ENCODE results near the gene ZSCAN5B. TPM values are rescaled to one million over a fixed set of nuclear protein-coding genes. Genes with fewer than 3 reads are reported as not detected.

The ZSCAN5B gene
- polyA plus RNA-seq, 1 experiment = not detected

GRCh38 chr19:56162258-56162657 is 35.3 kb downstream of the ZSCAN5B start:
- Histone ChIP-seq H3K27ac (ENCODE audit: low read depth, low read length) (no peak overlapping the region), H3K9me3 (ENCODE audit: control insufficient read depth, insufficient read depth, low read length) (peaks cover 6% of the 10 kb centered on the region; the same call in 1 of the 2 replicates), H3K27me3 (ENCODE audit: control insufficient read depth, insufficient read depth, low read length) (no peaks in the 10 kb centered on the region), H3K4me3 (ENCODE audit: low read depth, low read length) (no peak overlapping the region)
- DNase-seq (ENCODE audit: low read depth, low spot score) = no peak
- POLR2A ChIA-PET = interaction anchor here (0.5 kb wide), 1 partner anchor 1136 kb away, joined by 5 read pairs; no protein-coding TSS in a partner anchor
- CTCF ChIA-PET = interaction anchor here (1.0 kb wide), 1 partner anchor 10 kb away, joined by 5 read pairs; no protein-coding TSS in a partner anchor
- TF ChIP-seq CTCF (IDR thresholded peaks at IDR 0.05; ENCODE audit: low read depth, low read length) = no peak

GRCh38 chr19:56161534-56161933 is 36.0 kb downstream of the ZSCAN5B start:
- Histone ChIP-seq H3K9me3 (ENCODE audit: control insufficient read depth, insufficient read depth, low read length) (peaks cover 6% of the 10 kb centered on the region; the same call in 1 of the 2 replicates), H3K27ac (ENCODE audit: low read depth, low read length) (no peak overlapping the region), H3K27me3 (ENCODE audit: control insufficient read depth, insufficient read depth, low read length) (no peaks in the 10 kb centered on the region), H3K4me3 (ENCODE audit: low read depth, low read length) (no peak overlapping the region)
- POLR2A ChIA-PET = no interaction called here
- no peak for TF ChIP-seq CTCF (IDR thresholded peaks at IDR 0.05; ENCODE audit: low read depth, low read length)
- DNase-seq (ENCODE audit: low read depth, low spot score) = no peak
- CTCF ChIA-PET = interaction anchor here (1.0 kb wide), 1 partner anchor 10 kb away, joined by 5 read pairs; no protein-coding TSS in a partner anchor

- DNase-seq (ENCODE audit: low read depth, low spot score) = no peak
- ChIA-PET CTCF (interaction anchor here (1.3 kb wide), 1 partner anchor 12 kb away, joined by 4 read pairs; no protein-coding TSS in a partner anchor), POLR2A (no interaction called here)
- no peak overlapping the region for H3K4me3 ChIP-seq (ENCODE audit: low read depth, low read length)
- no peak for TF ChIP-seq CTCF (IDR thresholded peaks at IDR 0.05; ENCODE audit: low read depth, low read length)
- peaks cover 6% of the 10 kb centered on the region; the same call in 1 of the 2 replicates for H3K9me3 ChIP-seq (ENCODE audit: control insufficient read depth, insufficient read depth, low read length)
- H3K27ac ChIP-seq (ENCODE audit: low read depth, low read length) = no peak overlapping the region
- H3K27me3 ChIP-seq (ENCODE audit: control insufficient read depth, insufficient read depth, low read length) = no peaks in the 10 kb centered on the region
Observed at GRCh38 chr19:56159622-56160271, 37.8 kb downstream of the ZSCAN5B start.

GRCh38 chr19:56159009-56159559 is 38.5 kb downstream of the ZSCAN5B start:
- Histone ChIP-seq H3K4me3 (ENCODE audit: low read depth, low read length) (no peak overlapping the region), H3K27ac (ENCODE audit: low read depth, low read length) (no peak overlapping the region), H3K27me3 (ENCODE audit: control insufficient read depth, insufficient read depth, low read length) (no peaks in the 10 kb centered on the region), H3K9me3 (ENCODE audit: control insufficient read depth, insufficient read depth, low read length) (peaks cover 6% of the 10 kb centered on the region; the same call in 1 of the 2 replicates)
- ChIA-PET CTCF (no interaction called here), POLR2A (no interaction called here)
- DNase-seq (ENCODE audit: low read depth, low spot score) = no peak
- TF ChIP-seq CTCF (IDR thresholded peaks at IDR 0.05; ENCODE audit: low read depth, low read length) = no peak

- no peak overlapping the region for H3K27ac ChIP-seq (ENCODE audit: low read depth, low read length)
- no peak for DNase-seq (ENCODE audit: low read depth, low spot score)
- POLR2A ChIA-PET = interaction anchor here (0.6 kb wide), 1 partner anchor 20 kb away, joined by 5 read pairs; no protein-coding TSS in a partner anchor
- H3K4me3 ChIP-seq (ENCODE audit: low read depth, low read length) = no peak overlapping the region
- TF ChIP-seq CTCF (IDR thresholded peaks at IDR 0.05; ENCODE audit: low read depth, low read length) = no peak
- peaks cover 6% of the 10 kb centered on the region; the same call in 1 of the 2 replicates for H3K9me3 ChIP-seq (ENCODE audit: control insufficient read depth, insufficient read depth, low read length)
- CTCF ChIA-PET = interaction anchor here (0.8 to 1.1 kb wide), 3 partner anchors 10 to 175 kb away, joined by 3 to 7 read pairs (median 3); no protein-coding TSS in a partner anchor
- H3K27me3 ChIP-seq (ENCODE audit: control insufficient read depth, insufficient read depth, low read length) = no peaks in the 10 kb centered on the region
Observed at GRCh38 chr19:56158170-56158757, 39.3 kb downstream of the ZSCAN5B start.
